MCF 10A (cell line): Measurements from ENCODE around the gene ELMO1. TPM values are rescaled to one million over a fixed set of nuclear protein-coding genes. Genes with fewer than 3 reads are reported as not detected.
A peak's percentile ranks its signal among the peaks of the same experiment; 100 is the strongest.

ENCODE experiments used
- BruUV-seq: library from RNA; stranded (reverse); fragments of 400-500 nt; replicated peaks from 2 replicates; lab custom pipeline; 2021; lab: Mats Ljungman, UMichigan
- CTCF ChIA-PET: fragments of 300-600 bp; sonication (Branson Sonifier 250); formaldehyde crosslinking; extraction: SDS; loops from one replicate; lab custom pipeline; 2021; ENCODE audit warnings: antibody characterized with exemption, inconsistent platforms; lab: Yijun Ruan, JAX
- POLR2A ChIA-PET: fragments of 300-600, 350-650 bp; sonication (Branson Sonifier 250); formaldehyde crosslinking; extraction: SDS; loops from one replicate; lab custom pipeline; 2020; ENCODE audit warnings: antibody characterized with exemption, inconsistent platforms; lab: Yijun Ruan, JAX
- DNase-seq: peaks from one replicate; pipeline ENCODE4 v3.0.0-alpha.2; 2018; ENCODE audit not compliant: unreplicated experiment
- H3K27ac Mint-ChIP-seq: one replicate; pipeline ENCODE4 v1.8.0; 2022; ENCODE audit warnings: mild to moderate bottlenecking, low read depth, mixed read lengths; ENCODE audit not compliant: unreplicated experiment
- H3K27me3 Mint-ChIP-seq: one replicate; pipeline ENCODE4 v1.8.0; 2022; ENCODE audit warnings: mixed read lengths; ENCODE audit not compliant: insufficient read depth, unreplicated experiment
- H3K36me3 Mint-ChIP-seq: one replicate; pipeline ENCODE4 v1.8.0; 2022; ENCODE audit warnings: mild to moderate bottlenecking, moderate library complexity, mixed read lengths; ENCODE audit not compliant: insufficient read depth, unreplicated experiment
- H3K4me1 Mint-ChIP-seq: one replicate; pipeline ENCODE4 v1.8.0; 2022; ENCODE audit warnings: mixed read lengths; ENCODE audit not compliant: insufficient read depth, unreplicated experiment
- H3K4me3 Mint-ChIP-seq: one replicate; pipeline ENCODE4 v1.8.0; 2022; ENCODE audit warnings: mild to moderate bottlenecking, moderate library complexity, mixed read lengths; ENCODE audit not compliant: unreplicated experiment
- H3K9me3 Mint-ChIP-seq: one replicate; pipeline ENCODE4 v1.8.0; 2022; ENCODE audit warnings: mixed read lengths; ENCODE audit not compliant: unreplicated experiment
- CTCF ChIP-seq: fragments of 200-600 bp; IDR thresholded peaks from one replicate; pipeline ENCODE4 v1.8.0; 2022; ENCODE audit warnings: antibody characterized with exemption, mild to moderate bottlenecking; ENCODE audit not compliant: unreplicated experiment
- intact Hi-C: fragments of 100-400 bp; cut with micrococcal nuclease; formaldehyde crosslinking; loops from 2 replicates; pipeline ENCODE4 v1.14.1; 2022
- total RNA-seq: library from RNA; stranded (reverse); gene quantifications from 2 replicates; pipeline ENCODE4 v1.2.3, GENCODE V29; 2022

ELMO1 gene
- total RNA-seq, 1 experiment from 2014 or later = 0.30 TPM

- Mint-ChIP-seq H3K27me3 (no peaks in the 10 kb centered on the region), H3K9me3 (no peaks in the 10 kb centered on the region)
- CTCF ChIA-PET = no interaction called here
Observed at GRCh38 chr7:37356911-37357636, 91.6 kb downstream of the ELMO1 start.

GRCh38 chr7:37354656-37355131 lies 94.0 kb downstream of the ELMO1 start:
- Mint-ChIP-seq H3K9me3 (no peaks in the 10 kb centered on the region), H3K4me1 (peaks cover 17% of the 10 kb centered on the region), H3K36me3 (no peaks in the 10 kb centered on the region), H3K4me3 (peak overlapping the region; percentile 38), H3K27ac (peak overlapping the region; percentile 88), H3K27me3 (no peaks in the 10 kb centered on the region)
- no TSS peak for BruUV-seq
- DNase-seq = peak; percentile 91
- intact Hi-C loops = loop anchor here (5.0 kb wide), 1 partner anchor 117 kb away; no protein-coding TSS in a partner anchor
- ChIA-PET POLR2A (interaction anchor here (0.7 kb wide), 1 partner anchor 10 kb away, joined by 3 read pairs; no protein-coding TSS in a partner anchor), CTCF (interaction anchor here (0.6 to 2.0 kb wide), 4 partner anchors 115 to 136 kb away, joined by 3 to 6 read pairs (median 4); no protein-coding TSS in a partner anchor)
- no peak for TF ChIP-seq CTCF

More at GRCh38 chr7:37356911-37357636, 91.6 kb downstream of the ELMO1 start:
- TF ChIP-seq CTCF = no peak
- Mint-ChIP-seq H3K4me1 (peaks cover 17% of the 10 kb centered on the region), H3K4me3 (no peak overlapping the region), H3K27ac (no peak overlapping the region), H3K36me3 (no peaks in the 10 kb centered on the region)
- no TSS peak for BruUV-seq
- POLR2A ChIA-PET = no interaction called here
- intact Hi-C loops = no loop called here
- no peak for DNase-seq

- H3K4me1 Mint-ChIP-seq = peaks cover 17% of the 10 kb centered on the region
- H3K27ac Mint-ChIP-seq = peak overlapping the region; percentile 88
- DNase-seq = peak; percentile 27
- H3K36me3 Mint-ChIP-seq = no peaks in the 10 kb centered on the region
- ChIA-PET POLR2A (interaction anchor here (0.7 kb wide), 1 partner anchor 9 kb away, joined by 3 read pairs; no protein-coding TSS in a partner anchor), CTCF (interaction anchor here (0.6 to 2.0 kb wide), 5 partner anchors 42 to 136 kb away, joined by 3 to 6 read pairs (median 3); no protein-coding TSS in a partner anchor)
- no TSS peak for BruUV-seq
- intact Hi-C loops = loop anchor here (5.0 kb wide), 1 partner anchor 117 kb away; no protein-coding TSS in a partner anchor
- TF ChIP-seq CTCF = no peak
- H3K27me3 Mint-ChIP-seq = no peaks in the 10 kb centered on the region
- peak overlapping the region; percentile 38 for H3K4me3 Mint-ChIP-seq
- no peaks in the 10 kb centered on the region for H3K9me3 Mint-ChIP-seq
Observed at GRCh38 chr7:37353949-37354655, 94.6 kb downstream of the ELMO1 start.
